MM.1S (cell line): Measurements from ENCODE around the gene PPIH.
"Not testable (repeated sequence)": the region's sequence is repeated elsewhere in the genome, so short reads cannot be mapped to it uniquely, and the experiment has no call there.

Experiments used
- DNase-seq: peaks from one replicate; pipeline ENCODE4 v3.0.0-alpha.2; 2015
- H2AFZ ChIP-seq: fragments of 300-600 bp; sonication (generic); 2 replicates; pipeline ENCODE4 v1.6.0; 2016; ENCODE audit warnings: antibody characterized with exemption, low read length
- H3F3A ChIP-seq: fragments of 300-600 bp; sonication (generic); 2 replicates; pipeline ENCODE4 v1.6.1; 2016; ENCODE audit warnings: mild to moderate bottlenecking, antibody characterized with exemption, low read length, moderate library complexity, mixed read lengths; ENCODE audit not compliant: insufficient read depth
- H3K27ac ChIP-seq: fragments of 300-600 bp; sonication (generic); 2 replicates; pipeline ENCODE4 v1.5.1; 2016; ENCODE audit warnings: mild to moderate bottlenecking, low read length
- H3K27me3 ChIP-seq: fragments of 300-600 bp; sonication (generic); replicated peaks from 2 replicates; pipeline ENCODE4 v1.6.0; 2016; ENCODE audit warnings: low read length; ENCODE audit not compliant: insufficient read depth
- H3K36me3 ChIP-seq: fragments of 300-600 bp; sonication (generic); replicated peaks from 2 replicates; pipeline ENCODE4 v1.6.1; 2016; ENCODE audit warnings: mild to moderate bottlenecking, low read length, mixed read lengths; ENCODE audit not compliant: insufficient read depth
- H3K4me1 ChIP-seq: fragments of 300-600 bp; sonication (generic); 2 replicates; pipeline ENCODE4 v1.6.1; 2016; ENCODE audit warnings: low read length, mixed read lengths
- H3K4me2 ChIP-seq: fragments of 300-600 bp; sonication (generic); 2 replicates; pipeline ENCODE4 v1.6.0; 2016; ENCODE audit warnings: low read depth, low read length
- H3K4me3 ChIP-seq: fragments of 300-600 bp; sonication (generic); 2 replicates; pipeline ENCODE4 v1.5.1; 2016; ENCODE audit warnings: low read length, mixed read lengths
- H3K79me2 ChIP-seq: fragments of 300-600 bp; sonication (generic); 2 replicates; pipeline ENCODE4 v1.6.1; 2016; ENCODE audit warnings: mixed run types, low read length, mixed read lengths
- H3K9ac ChIP-seq: fragments of 300-600 bp; sonication (generic); 2 replicates; pipeline ENCODE4 v1.6.1; 2016; ENCODE audit warnings: low read length, mixed read lengths
- H3K9me2 ChIP-seq: fragments of 300-600 bp; sonication (generic); replicated peaks from 2 replicates; pipeline ENCODE4 v1.6.1; 2016; ENCODE audit warnings: mild to moderate bottlenecking, low read length, mixed read lengths; ENCODE audit not compliant: insufficient read depth
- H3K9me3 ChIP-seq: fragments of 300-600 bp; sonication (generic); replicated peaks from 2 replicates; pipeline ENCODE4 v1.6.1; 2016; ENCODE audit warnings: mild to moderate bottlenecking, low read length, mixed read lengths; ENCODE audit not compliant: insufficient read depth
- H4K20me1 ChIP-seq: fragments of 300-600 bp; sonication (generic); 2 replicates; pipeline ENCODE4 v1.6.1; 2016; ENCODE audit warnings: mild to moderate bottlenecking, low read length, moderate library complexity, mixed read lengths; ENCODE audit not compliant: insufficient read depth
- EZH2 ChIP-seq: fragments of 300-600 bp; sonication (generic); optimal IDR thresholded peaks from 2 replicates; pipeline ENCODE3; 2017; ENCODE audit warnings: low read depth, mild to moderate bottlenecking, antibody characterized with exemption, low read length, mixed read lengths
- EZH2phosphoT487 ChIP-seq: fragments of 300-600 bp; sonication (generic); IDR thresholded peaks from 2 replicates; pipeline ENCODE4 v1.6.1; 2018; ENCODE audit warnings: antibody characterized with exemption, low read length
- TF ChIP-seq, protein P1 (sequence below): fragments of 300-600 bp; sonication (generic); IDR thresholded peaks from 2 replicates; pipeline ENCODE4 v1.5.1; 2016; ENCODE audit warnings: antibody characterized with exemption, low read length, mixed read lengths

The PPIH gene

GRCh38 chr1:42681741-42682483 lies 23.7 kb downstream of the PPIH start, which contains the start of gene YBX1:
TSS of gene YBX1 (plus strand) at chr1:42682418. CDS start at chr1:42682566, 148 bp downstream.
- Histone ChIP-seq H4K20me1 (peaks cover 36% of the 10 kb centered on the region), H3K27ac (peak within 1 kb of the TSS; percentile 87)

DNA sequence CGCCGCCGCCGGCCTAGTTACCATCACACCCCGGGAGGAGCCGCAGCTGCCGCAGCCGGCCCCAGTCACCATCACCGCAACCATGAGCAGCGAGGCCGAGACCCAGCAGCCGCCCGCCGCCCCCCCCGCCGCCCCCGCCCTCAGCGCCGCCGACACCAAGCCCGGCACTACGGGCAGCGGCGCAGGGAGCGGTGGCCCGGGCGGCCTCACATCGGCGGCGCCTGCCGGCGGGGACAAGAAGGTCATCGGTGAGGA lies 24.2 kb downstream of the PPIH start:
- Histone ChIP-seq H3K4me3 (peak overlapping the region; percentile 93; the same call in 1 of the 2 replicates), H3K9ac (peak overlapping the region; percentile 98; the same call in 1 of the 2 replicates), H3K27ac (peak overlapping the region; percentile 87; the same call in 1 of the 2 replicates), H3K4me1 (peaks cover 23% of the 10 kb centered on the region), H3K79me2 (peaks cover 61% of the 10 kb centered on the region), H4K20me1 (peaks cover 41% of the 10 kb centered on the region)
- H3K9me2 ChIP-seq, H3K27me3 ChIP-seq, H3F3A ChIP-seq, H2AFZ ChIP-seq, H3K9me3 ChIP-seq, DNase-seq, H3K36me3 ChIP-seq, H3K4me2 ChIP-seq: not testable (repeated sequence)

More at GRCh38 chr1:42681741-42682483, 23.7 kb downstream of the PPIH start, which contains the start of gene YBX1:
- H3K4me2 ChIP-seq = peak within 1 kb of the TSS; percentile 94
- TF ChIP-seq, protein P1, sequence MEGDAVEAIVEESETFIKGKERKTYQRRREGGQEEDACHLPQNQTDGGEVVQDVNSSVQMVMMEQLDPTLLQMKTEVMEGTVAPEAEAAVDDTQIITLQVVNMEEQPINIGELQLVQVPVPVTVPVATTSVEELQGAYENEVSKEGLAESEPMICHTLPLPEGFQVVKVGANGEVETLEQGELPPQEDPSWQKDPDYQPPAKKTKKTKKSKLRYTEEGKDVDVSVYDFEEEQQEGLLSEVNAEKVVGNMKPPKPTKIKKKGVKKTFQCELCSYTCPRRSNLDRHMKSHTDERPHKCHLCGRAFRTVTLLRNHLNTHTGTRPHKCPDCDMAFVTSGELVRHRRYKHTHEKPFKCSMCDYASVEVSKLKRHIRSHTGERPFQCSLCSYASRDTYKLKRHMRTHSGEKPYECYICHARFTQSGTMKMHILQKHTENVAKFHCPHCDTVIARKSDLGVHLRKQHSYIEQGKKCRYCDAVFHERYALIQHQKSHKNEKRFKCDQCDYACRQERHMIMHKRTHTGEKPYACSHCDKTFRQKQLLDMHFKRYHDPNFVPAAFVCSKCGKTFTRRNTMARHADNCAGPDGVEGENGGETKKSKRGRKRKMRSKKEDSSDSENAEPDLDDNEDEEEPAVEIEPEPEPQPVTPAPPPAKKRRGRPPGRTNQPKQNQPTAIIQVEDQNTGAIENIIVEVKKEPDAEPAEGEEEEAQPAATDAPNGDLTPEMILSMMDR = no peak
- no peak for TF ChIP-seq EZH2
- no peak for TF ChIP-seq EZH2phosphoT487
- no peaks in the 10 kb centered on the region for H3K9me3 ChIP-seq
- peaks cover 9% of the 10 kb centered on the region; the same call in 1 of the 2 replicates for H3F3A ChIP-seq
- peaks cover 56% of the 10 kb centered on the region for H3K79me2 ChIP-seq
- H3K9ac ChIP-seq = peak within 1 kb of the TSS; percentile 98
- H3K4me3 ChIP-seq = peak within 1 kb of the TSS; percentile 93
- H3K27me3 ChIP-seq = no peaks in the 10 kb centered on the region
- peaks cover 23% of the 10 kb centered on the region for H3K4me1 ChIP-seq
- H2AFZ ChIP-seq = peak within 1 kb of the TSS; percentile 87
- H3K36me3 ChIP-seq = peaks cover 5% of the 10 kb centered on the region; the same call in 1 of the 2 replicates
- DNase-seq = peak; percentile 99
- no peaks in the 10 kb centered on the region for H3K9me2 ChIP-seq

- H3K9ac ChIP-seq = peak overlapping the region; percentile 82
- TF ChIP-seq EZH2phosphoT487 (no peak), EZH2 (no peak)
- TF ChIP-seq, protein P1 = no peak
- H3K36me3 ChIP-seq = peaks cover 5% of the 10 kb centered on the region; the same call in 1 of the 2 replicates
- no peaks in the 10 kb centered on the region for H3K9me2 ChIP-seq
- H4K20me1 ChIP-seq = peaks cover 46% of the 10 kb centered on the region
- no peaks in the 10 kb centered on the region for H3K9me3 ChIP-seq
- H3K4me1 ChIP-seq = peaks cover 23% of the 10 kb centered on the region
- H3K27me3 ChIP-seq = no peaks in the 10 kb centered on the region
- H3K4me2 ChIP-seq = peak overlapping the region; percentile 90
- peak overlapping the region; percentile 93 for H3K4me3 ChIP-seq
- H3K27ac ChIP-seq = peak overlapping the region; percentile 87; the same call in 1 of the 2 replicates
- peaks cover 66% of the 10 kb centered on the region for H3K79me2 ChIP-seq
- H2AFZ ChIP-seq = no peak overlapping the region
- peaks cover 9% of the 10 kb centered on the region; the same call in 1 of the 2 replicates for H3F3A ChIP-seq
- DNase-seq = peak; percentile 74
Measured at GRCh38 chr1:42682739-42683531, 24.7 kb downstream of the PPIH start.
